ENCODE data around the gene GNG7. TPM values are rescaled to one million over a fixed set of nuclear protein-coding genes. Genes with fewer than 3 reads are reported as not detected.

Gene GNG7

Small RNA genes within 50 kb of the gene (small RNA-seq; reads per million reads assigned to genes)
- gene MIR7850 (ENCODE audit: insufficient read depth) (not detected), gene RN7SL121P (ENCODE audit: insufficient read depth) (not detected), gene RNU6-993P (ENCODE audit: insufficient read depth) (not detected)

Measured in neuronal stem cell (in vitro differentiated cells).